Spleen (tissue), 11 donors: ENCODE results near the gene PEX14. TPM values are rescaled to one million over a fixed set of nuclear protein-coding genes. Genes with fewer than 3 reads are reported as not detected.

Source experiments
- DNase-seq: peaks from one replicate; pipeline ENCODE4 v3.0.0-alpha.2; 2020
- H3K27ac ChIP-seq, 8 donors: fragments of 200-600 bp; sonication (generic) in 7 of 8; 1 replicate in 4 of 8; 2 replicates in 4 of 8; pipeline versions ENCODE4 v1.5.0 to v1.8.0; 2016 to 2021; ENCODE audit warnings: inconsistent platforms in 4 of 8, mild to moderate bottlenecking in 4 of 8, moderate library complexity in 1 of 8
- H3K27me3 ChIP-seq, 7 donors: fragments of 200-600 bp; sonication (generic) in 6 of 7; replicated peaks in 1 of 7; 1 replicate in 4 of 7; 2 replicates in 3 of 7; pipeline versions ENCODE4 v1.5.0 to v1.8.0; 2016 to 2021; ENCODE audit warnings: inconsistent platforms in 3 of 7, mild to moderate bottlenecking in 1 of 7
- H3K36me3 ChIP-seq, 6 donors: fragments of 200-600 bp; sonication (generic) in 5 of 6; 1 replicate in 4 of 6; 2 replicates in 2 of 6; pipeline versions ENCODE4 v1.5.0 to v1.8.0; 2016 to 2021; ENCODE audit warnings: inconsistent platforms in 2 of 6
- H3K4me1 ChIP-seq, 6 donors: fragments of 200-600 bp; sonication (generic) in 5 of 6; 1 replicate in 3 of 6; 2 replicates in 3 of 6; pipeline versions ENCODE4 v1.5.0 to v1.8.0; 2016 to 2021; ENCODE audit warnings: inconsistent platforms in 3 of 6
- H3K4me3 ChIP-seq, 8 donors: fragments of 200-600 bp; sonication (generic) in 7 of 8; 1 replicate in 4 of 8; 2 replicates in 4 of 8; pipeline versions ENCODE4 v1.5.0 to v1.8.0; 2016 to 2021; ENCODE audit warnings: inconsistent platforms in 4 of 8, mild to moderate bottlenecking in 4 of 8, moderate library complexity in 2 of 8
- H3K9me3 ChIP-seq, 8 donors: fragments of 200-600 bp; sonication (generic) in 7 of 8; 1 replicate in 4 of 8; 2 replicates in 4 of 8; pipeline versions ENCODE4 v1.5.0 to v1.8.0; 2016 to 2021; ENCODE audit warnings: inconsistent platforms in 4 of 8
- CTCF ChIP-seq, 11 experiments: fragments of 200-600 bp in 7 of 11; fragments of 450-650 bp in 4 of 11; sonication (generic) in 4 of 11; IDR thresholded peaks in 8 of 11; conservative IDR thresholded peaks in 3 of 11; 1 replicate in 7 of 11; 2 replicates in 4 of 11; pipeline versions ENCODE4 v1.4.0 to v1.8.0; 2016 to 2021; ENCODE audit warnings: antibody characterized with exemption in 11 of 11, inconsistent platforms in 4 of 11, mild to moderate bottlenecking in 1 of 11
- POLR2A ChIP-seq, 3 donors: fragments of 450-650 bp; IDR thresholded peaks; one replicate each; pipeline ENCODE4 v1.5.1; 2017; ENCODE audit warnings: antibody characterized with exemption in 3 of 3, mild to moderate bottlenecking in 1 of 3
- POLR2AphosphoS5 ChIP-seq, 3 donors: sonication (generic); formaldehyde crosslinking; IDR thresholded peaks; one replicate each; pipeline ENCODE4 v1.5.1; 2017; ENCODE audit warnings: antibody characterized with exemption in 3 of 3
- WGBS, 5 donors: extraction: QIAGEN DNeasy Blood & Tissue Kit in 3 of 5; methylation state at CpG; one replicate each; pipeline versions ENCODE4 v1.1.5 to v1.1.7; 2013 to 2018; 5-methylcytosine and 5-hydroxymethylcytosine counted together
- intact Hi-C: fragments of 100-400 bp; cut with DNase I; formaldehyde crosslinking; loops from one replicate; pipeline ENCODE4 v1.15.0; 2023; ENCODE audit warnings: low total_unique reads
- polyA plus RNA-seq, 3 donors: library from polyadenylated mRNA; stranded (reverse); fragments of 200-250 nt; gene quantifications; one replicate each; pipeline ENCODE4 v1.2.1, GENCODE V29; 2013
- total RNA-seq, 7 donors: library from RNA; depleted of rRNA in 3 of 7; stranded (reverse); fragments of >200 nt in 3 of 7; fragmentation: NEBNext Ultra II Directional in 4 of 7; extraction: Animal tissue kit (Norgen Biotek cat#: 25700) in 4 of 7; gene quantifications; one replicate each; pipeline versions ENCODE4 v1.1.0 to v1.2.1, GENCODE V29; 2016 to 2021
- donor health status: healthy with polysubstance abuse.
- donor health status: DM: no; HTN: no; CAD: no; lungs with moderate emphysema.
- donor health status: DM: no; HTN: no; CAD: no.
- donor health status: Bipolar disorder and iron deficiency.
- donor health status: healthy.
- donor health status: DM: no; HTN: no; CAD: no.
- donor health status: DM: yes; HTN: yes; CAD: no.

PEX14 gene
- total and polyA plus RNA-seq, 10 donors = 9.3 to 19.7 (median 12.1) TPM

DNA sequence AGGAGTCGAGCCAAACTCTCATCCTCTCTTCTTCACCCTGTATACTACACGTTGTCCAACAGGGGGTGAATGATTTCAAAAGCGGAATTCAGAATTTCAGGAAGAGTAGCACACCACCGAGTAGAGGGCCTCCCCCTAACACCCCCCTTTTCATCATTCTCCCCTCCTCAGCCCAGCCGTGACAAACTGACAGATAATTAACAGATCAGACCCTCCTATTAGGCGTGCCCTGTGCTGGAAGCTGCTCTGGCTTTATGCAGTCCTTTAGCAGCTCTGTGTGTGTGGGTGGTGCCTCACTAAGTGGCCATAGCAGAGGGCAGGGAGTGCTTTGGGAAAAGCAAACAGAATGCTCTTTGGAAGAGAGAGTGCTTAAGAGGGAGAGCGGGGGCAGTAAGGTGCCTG, 44.3 kb downstream of the PEX14 start:
- 72 to 81% (median 77%) methylated on average over 7 of the region's 7 CpGs for WGBS, 5 donors
- intact Hi-C loops = no loop called here
- Histone ChIP-seq H3K9me3 (no peaks in the 10 kb centered on the region), H3K4me1 (peaks cover 3 to 56% (median 38%) of the 10 kb centered on the region in 6 donors), H3K27me3 (no peaks in the 10 kb centered on the region), H3K4me3 (no peak overlapping the region), H3K27ac (no peak overlapping the region), H3K36me3 (peaks cover 0 to 10% (median 2%) of the 10 kb centered on the region in 6 donors)
- TF ChIP-seq POLR2AphosphoS5 (IDR thresholded peaks at IDR 0.05) = no peak
- no peak for DNase-seq

DNA sequence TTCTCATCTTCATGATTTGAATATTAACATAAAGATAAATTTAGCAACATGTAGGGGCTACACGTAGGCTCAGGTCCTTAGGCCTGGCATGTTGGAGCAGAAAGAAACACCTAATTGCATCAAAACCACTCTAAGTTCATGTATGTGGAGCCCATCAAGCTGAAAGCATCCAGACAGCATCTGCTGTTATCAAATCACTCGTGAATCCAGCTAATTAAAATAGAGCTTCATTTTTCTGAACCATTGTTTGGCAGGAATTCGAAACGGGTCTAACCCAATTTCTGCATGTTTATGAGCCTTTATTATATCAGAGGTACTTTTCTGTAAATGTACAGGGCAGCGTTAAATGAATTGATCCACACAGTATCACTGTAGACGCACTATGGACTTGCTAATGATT, 45.7 kb downstream of the PEX14 start:
- TF ChIP-seq POLR2AphosphoS5 (IDR thresholded peaks at IDR 0.05) (no peak), POLR2A (IDR thresholded peaks at IDR 0.05) (no peak), CTCF (IDR thresholded peaks at IDR 0.05 in 8 of 11, conservative IDR thresholded peaks at IDR 0.05 in 3 of 11) (no peak)
- Histone ChIP-seq H3K27me3 (no peaks in the 10 kb centered on the region), H3K4me1 (peaks cover 0 to 50% (median 28%) of the 10 kb centered on the region in 6 donors), H3K4me3 (no peak overlapping the region), H3K9me3 (no peaks in the 10 kb centered on the region), H3K27ac (no peak overlapping the region), H3K36me3 (peaks cover 0 to 18% (median 2%) of the 10 kb centered on the region in 6 donors)
- WGBS, 5 donors = 93 to 97% (median 96%) methylated on average over 6 of the region's 6 CpGs
- intact Hi-C loops = no loop called here
- no peak for DNase-seq

- H3K9me3 ChIP-seq = no peaks in the 10 kb centered on the region
Observed at GRCh38 chr1:10520952-10521351, 46.2 kb downstream of the PEX14 start.

GRCh38 chr1:10521537-10522157, 46.9 kb downstream of the PEX14 start:
- no peak for TF ChIP-seq CTCF (IDR thresholded peaks at IDR 0.05 in 8 of 11, conservative IDR thresholded peaks at IDR 0.05 in 3 of 11)
- no peak for TF ChIP-seq POLR2A (IDR thresholded peaks at IDR 0.05)
- Histone ChIP-seq H3K4me3 (no peak overlapping the region), H3K27me3 (no peaks in the 10 kb centered on the region), H3K4me1 (peaks cover 0 to 38% (median 17%) of the 10 kb centered on the region in 6 donors), H3K9me3 (no peaks in the 10 kb centered on the region), H3K36me3 (peaks cover 0 to 18% (median 2%) of the 10 kb centered on the region in 6 donors), H3K27ac (no peak overlapping the region)
- WGBS, 5 donors = 84 to 92% (median 90%) methylated on average over 8 of the region's 8 CpGs
- intact Hi-C loops = no loop called here
- DNase-seq = no peak

More at GRCh38 chr1:10520952-10521351, 46.2 kb downstream of the PEX14 start:
- intact Hi-C loops = no loop called here
- Histone ChIP-seq H3K4me1 (peaks cover 0 to 45% (median 23%) of the 10 kb centered on the region in 6 donors), H3K36me3 (peaks cover 0 to 18% (median 2%) of the 10 kb centered on the region in 6 donors), H3K4me3 (no peak overlapping the region), H3K27ac (no peak overlapping the region), H3K27me3 (no peaks in the 10 kb centered on the region)
- 85 to 100% (median 88%) methylated on average over 1 of the region's 1 CpG for WGBS, 5 donors
- no peak for DNase-seq
- TF ChIP-seq POLR2AphosphoS5 (IDR thresholded peaks at IDR 0.05) = no peak
- TF ChIP-seq POLR2A (IDR thresholded peaks at IDR 0.05) = no peak
- no peak for TF ChIP-seq CTCF (IDR thresholded peaks at IDR 0.05 in 8 of 11, conservative IDR thresholded peaks at IDR 0.05 in 3 of 11)
